GM11168 (cell line): ENCODE data around the gene MTCH2.
"Not testable (repeated sequence)": the region's sequence is repeated elsewhere in the genome, so short reads cannot be mapped to it uniquely, and the experiment has no call there.

Experiments
- in situ Hi-C: fragments of 300-500 bp; cut with MboI; formaldehyde crosslinking; loops from one replicate; pipeline ENCODE4 v1.12.0; 2022; ENCODE audit warnings: low sequenced_read_pairs; ENCODE audit not compliant: unreplicated experiment

The MTCH2 gene

GRCh38 chr11:47642099-47642855, at the start of gene MTCH2:
TSS of gene MTCH2 (minus strand) at chr11:47642559. CDS start at chr11:47642465, 94 bp downstream.
- in situ Hi-C loops, result no loop called here

GRCh38 chr11:47691979-47692378, 49.6 kb upstream of the MTCH2 start:
- in situ Hi-C loops, result no loop called here

- in situ Hi-C loops, result no loop called here
These were observed 47.1 kb upstream of the MTCH2 start for GRCh38 chr11:47689480-47689879.

DNA sequence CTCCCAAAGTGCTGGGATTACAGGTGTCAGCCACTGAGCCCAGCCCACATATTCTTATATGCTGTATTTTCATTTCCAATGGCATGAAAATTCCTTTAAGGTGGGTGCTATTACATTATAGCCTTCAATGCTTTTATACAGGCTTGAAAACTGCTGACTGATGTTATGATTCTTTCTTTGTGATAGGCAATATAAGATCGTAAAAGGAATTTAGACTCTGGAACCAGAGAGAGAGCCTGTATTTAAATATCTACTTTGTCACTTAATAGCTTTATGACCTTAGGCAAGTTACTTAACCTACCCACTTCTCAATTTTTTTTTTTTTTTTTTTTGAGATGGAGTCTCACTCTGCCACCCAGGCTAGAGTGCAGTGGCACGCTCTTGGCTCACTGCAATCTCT, 46.6 kb upstream of the MTCH2 start:
- in situ Hi-C loops, result no loop called here

DNA sequence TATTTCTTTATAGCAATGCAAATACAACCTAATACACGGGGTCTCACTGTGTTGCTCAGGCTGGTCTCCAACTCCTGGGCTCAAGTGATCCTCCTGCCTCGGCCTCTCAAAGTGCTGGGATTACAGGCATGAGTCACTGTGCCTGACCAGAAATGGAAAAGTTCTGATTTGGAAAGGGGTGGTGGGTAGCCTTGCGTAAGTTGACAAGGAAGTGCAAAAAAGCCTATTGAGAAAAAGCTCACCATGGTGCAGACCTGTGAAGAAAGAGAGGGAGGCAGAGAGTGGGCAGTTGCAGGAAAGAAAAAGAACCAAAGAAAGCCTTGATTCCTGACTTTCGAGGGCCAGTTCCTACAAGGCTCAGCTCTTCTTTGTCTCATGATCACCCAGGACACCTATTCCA, 45.8 kb upstream of the MTCH2 start:
- in situ Hi-C loops, result no loop called here

DNA sequence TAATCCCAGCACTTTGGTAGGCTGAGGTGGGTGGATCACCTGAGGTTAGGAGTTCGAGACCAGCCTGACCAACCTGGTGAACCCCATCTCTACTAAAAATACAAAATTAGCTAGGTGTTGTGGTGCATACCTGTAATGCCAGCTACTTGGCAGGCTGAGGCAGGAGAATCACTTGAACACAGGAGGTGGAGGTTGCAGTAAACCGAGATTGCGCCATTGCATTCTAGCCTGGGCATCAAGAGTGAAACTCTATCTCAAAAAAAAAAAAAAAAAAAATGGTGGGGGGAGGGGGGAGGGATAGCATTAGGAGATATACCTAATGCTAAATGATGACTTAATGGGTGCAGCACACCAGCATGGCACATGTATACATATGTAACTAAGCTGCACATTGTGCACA, 44.3 kb upstream of the MTCH2 start:
- in situ Hi-C loops, result not testable (repeated sequence)

GRCh38 chr11:47686151-47686550, 43.8 kb upstream of the MTCH2 start:
- in situ Hi-C loops, result no loop called here

- in situ Hi-C loops, result no loop called here
These were observed 33.5 kb upstream of the MTCH2 start for GRCh38 chr11:47675851-47676250.

- in situ Hi-C loops, result no loop called here
These were observed 29.9 kb upstream of the MTCH2 start for GRCh38 chr11:47672283-47672730.

GRCh38 chr11:47669856-47670255, 27.5 kb upstream of the MTCH2 start:
- in situ Hi-C loops, result no loop called here

GRCh38 chr11:47668665-47669064, 26.3 kb upstream of the MTCH2 start:
- in situ Hi-C loops, result no loop called here

DNA sequence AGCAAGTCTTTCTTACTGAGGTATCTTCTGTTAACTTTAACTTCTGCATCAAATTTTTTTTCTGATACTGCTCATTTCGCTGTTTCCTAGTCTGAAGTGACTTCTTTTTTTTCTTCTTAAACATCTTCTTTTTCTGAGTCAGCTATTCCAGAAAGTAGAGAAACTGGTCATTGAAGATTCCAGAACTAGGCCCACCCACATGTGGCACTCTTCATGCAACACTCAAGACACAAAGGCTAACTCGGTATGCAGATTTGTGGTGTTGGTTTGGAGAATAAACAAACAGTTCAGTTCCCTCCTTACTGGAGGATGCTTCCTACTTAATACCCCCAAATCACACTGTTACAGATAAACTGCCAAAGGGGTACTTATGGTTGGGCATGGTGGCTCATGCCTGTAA, 25.2 kb upstream of the MTCH2 start:
- in situ Hi-C loops, result no loop called here

DNA sequence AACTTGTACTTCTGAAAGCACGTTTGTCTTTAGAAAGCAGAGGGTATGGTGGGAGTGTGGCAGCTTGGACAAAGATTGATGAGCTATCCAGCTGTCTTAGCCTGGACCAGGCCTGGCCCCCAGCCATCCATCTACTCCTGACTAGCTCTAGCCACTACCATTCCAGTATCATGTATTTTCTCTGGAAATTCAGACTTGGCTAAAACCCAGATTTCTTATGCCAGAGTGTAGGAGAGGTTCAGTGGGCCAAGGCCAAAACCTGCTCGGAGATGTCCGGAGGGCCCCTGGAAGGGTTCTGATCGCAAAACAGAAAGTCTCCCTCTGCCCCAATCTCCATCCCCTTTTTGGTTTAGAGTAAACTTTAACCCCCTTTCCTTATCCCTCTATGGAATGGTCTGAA, 24.8 kb upstream of the MTCH2 start:
- in situ Hi-C loops, result no loop called here

DNA sequence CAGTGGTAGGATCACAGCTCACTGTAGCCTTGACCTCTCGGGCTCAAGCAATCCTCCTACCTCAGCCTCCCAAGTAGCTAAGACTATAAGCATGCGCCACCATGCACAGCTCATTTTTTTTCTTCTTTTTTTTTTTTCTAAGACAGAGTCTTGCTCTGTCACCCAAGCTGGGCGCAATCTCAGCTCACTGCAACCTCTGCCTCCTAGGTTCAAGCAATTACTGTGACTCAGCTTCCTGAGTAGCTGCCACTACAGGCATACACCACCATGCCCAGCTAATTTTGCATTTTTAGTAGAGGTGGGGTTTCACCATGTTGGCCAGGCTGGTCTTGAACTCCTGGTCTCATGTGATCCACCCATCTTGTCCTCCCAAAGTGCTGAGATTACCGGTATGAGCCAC, 22.6 kb upstream of the MTCH2 start:
- in situ Hi-C loops, result not testable (repeated sequence)

DNA sequence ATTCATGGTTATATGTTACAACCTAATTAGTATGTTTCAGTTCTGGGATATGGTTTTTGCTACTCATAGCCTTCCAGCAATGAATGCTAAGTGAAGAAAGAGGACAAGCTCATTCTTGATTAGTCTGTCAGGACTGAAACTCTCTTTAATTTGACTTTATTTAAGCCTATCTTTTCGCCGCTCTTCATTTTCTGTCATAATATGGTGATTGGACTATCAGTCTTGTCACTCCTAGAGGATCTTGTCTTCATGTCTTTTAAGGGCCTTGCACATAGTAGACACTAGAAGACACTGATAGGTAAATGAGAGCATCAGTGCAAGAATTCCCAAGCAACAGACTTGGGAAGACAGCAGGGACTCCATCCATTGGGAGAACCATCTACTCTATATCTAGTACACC, 18.9 kb upstream of the MTCH2 start:
- in situ Hi-C loops, result no loop called here

DNA sequence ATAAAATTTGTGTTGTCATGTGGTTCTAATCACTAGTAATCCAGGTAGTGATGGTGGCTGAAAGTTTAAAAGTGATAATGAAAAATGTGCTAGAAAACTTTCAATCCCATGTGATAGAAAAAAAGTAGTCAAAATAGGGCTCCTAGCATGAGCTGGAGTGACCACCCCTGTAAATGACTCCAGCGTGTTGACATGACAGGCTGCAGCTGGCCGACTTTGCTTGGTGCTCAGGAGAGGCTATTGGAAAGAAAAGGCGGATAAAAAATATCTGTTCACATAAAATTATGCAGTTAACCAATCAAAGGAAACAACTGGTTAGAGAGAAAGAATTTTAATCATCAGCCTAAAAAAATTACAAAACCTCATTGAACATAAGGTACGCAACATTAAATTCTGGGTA, 16.9 kb upstream of the MTCH2 start:
- in situ Hi-C loops, result no loop called here

- in situ Hi-C loops, result no loop called here
These were observed 14.0 kb upstream of the MTCH2 start for GRCh38 chr11:47656260-47656885.

- in situ Hi-C loops, result no loop called here
These were observed 9.6 kb upstream of the MTCH2 start for GRCh38 chr11:47651818-47652469.

DNA sequence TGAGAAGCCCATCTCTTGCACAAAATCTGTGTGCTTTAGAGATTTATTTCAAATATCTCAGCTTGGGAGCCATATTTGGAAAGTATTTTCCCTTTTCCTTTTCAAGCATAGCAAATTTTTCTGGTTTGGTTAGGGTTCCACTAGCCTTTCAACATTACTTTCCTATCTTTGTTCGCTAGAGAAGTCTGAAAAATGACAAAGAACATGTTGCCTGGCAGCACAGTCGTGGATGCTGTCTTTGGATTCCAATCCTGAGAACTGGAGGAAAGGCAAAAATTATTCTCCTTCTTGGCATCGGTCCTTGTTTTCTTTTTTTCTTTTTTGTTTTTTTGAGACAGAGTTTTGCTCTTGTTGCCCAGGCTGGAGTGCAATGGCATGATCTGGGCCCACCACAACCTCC, 6.9 kb upstream of the MTCH2 start:
- in situ Hi-C loops, result no loop called here

GRCh38 chr11:47646019-47646418, 3.7 kb upstream of the MTCH2 start:
- in situ Hi-C loops, result no loop called here

DNA sequence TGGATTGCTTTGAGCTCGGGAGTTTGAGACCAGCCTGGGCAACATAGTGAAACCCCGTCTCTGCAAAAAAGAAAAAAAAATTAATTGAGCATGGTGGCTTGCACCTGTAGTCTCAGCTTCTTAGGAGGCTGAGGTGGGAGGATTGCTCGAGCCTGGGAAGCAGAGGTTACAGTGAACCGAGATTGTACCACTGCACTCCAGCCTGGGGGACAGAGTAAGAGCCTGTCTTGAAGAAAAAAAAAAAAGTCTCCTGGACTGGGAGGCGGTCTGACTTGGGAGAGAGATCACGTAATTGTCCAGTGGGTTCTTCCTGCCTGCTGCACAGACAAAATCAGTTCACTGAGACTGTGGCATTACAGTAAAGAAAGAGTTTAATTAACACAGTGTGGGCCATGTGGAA, 3.1 kb upstream of the MTCH2 start:
- in situ Hi-C loops, result no loop called here
